NB4 (cell line): Measurements from ENCODE around the gene RFTN1.

Experiments used
- CTCF ChIP-seq: IDR thresholded peaks from one replicate; pipeline ENCODE4 v1.5.1; 2012; ENCODE audit warnings: low read depth, low read length
- MAX ChIP-seq: IDR thresholded peaks from 2 replicates; pipeline ENCODE4 v1.6.1; 2011; ENCODE audit warnings: low read depth, low read length
- POLR2A ChIP-seq: IDR thresholded peaks from 2 replicates; pipeline ENCODE4 v1.6.1; 2011; ENCODE audit warnings: mild to moderate bottlenecking; ENCODE audit not compliant: insufficient read length; ENCODE audit errors: extremely low read depth

- TF ChIP-seq CTCF (no peak), POLR2A (no peak), MAX (no peak)
These were observed 36.0 kb downstream of the RFTN1 start for GRCh38 chr3:16477521-16477920.
